22Rv1 (cell line): ENCODE data around the gene JPH3.

ENCODE experiments used
- ZFX ChIP-seq: fragments of 450-650 bp; IDR thresholded peaks from 2 replicates; pipeline ENCODE4 v1.6.1; 2017; ENCODE audit warnings: antibody characterized with exemption, borderline replicate concordance
- TF ChIP-seq, protein P1 (sequence below): fragments of 450-650 bp; IDR thresholded peaks from 2 replicates; pipeline ENCODE4 v1.5.1; 2017; ENCODE audit warnings: mild to moderate bottlenecking

DNA sequence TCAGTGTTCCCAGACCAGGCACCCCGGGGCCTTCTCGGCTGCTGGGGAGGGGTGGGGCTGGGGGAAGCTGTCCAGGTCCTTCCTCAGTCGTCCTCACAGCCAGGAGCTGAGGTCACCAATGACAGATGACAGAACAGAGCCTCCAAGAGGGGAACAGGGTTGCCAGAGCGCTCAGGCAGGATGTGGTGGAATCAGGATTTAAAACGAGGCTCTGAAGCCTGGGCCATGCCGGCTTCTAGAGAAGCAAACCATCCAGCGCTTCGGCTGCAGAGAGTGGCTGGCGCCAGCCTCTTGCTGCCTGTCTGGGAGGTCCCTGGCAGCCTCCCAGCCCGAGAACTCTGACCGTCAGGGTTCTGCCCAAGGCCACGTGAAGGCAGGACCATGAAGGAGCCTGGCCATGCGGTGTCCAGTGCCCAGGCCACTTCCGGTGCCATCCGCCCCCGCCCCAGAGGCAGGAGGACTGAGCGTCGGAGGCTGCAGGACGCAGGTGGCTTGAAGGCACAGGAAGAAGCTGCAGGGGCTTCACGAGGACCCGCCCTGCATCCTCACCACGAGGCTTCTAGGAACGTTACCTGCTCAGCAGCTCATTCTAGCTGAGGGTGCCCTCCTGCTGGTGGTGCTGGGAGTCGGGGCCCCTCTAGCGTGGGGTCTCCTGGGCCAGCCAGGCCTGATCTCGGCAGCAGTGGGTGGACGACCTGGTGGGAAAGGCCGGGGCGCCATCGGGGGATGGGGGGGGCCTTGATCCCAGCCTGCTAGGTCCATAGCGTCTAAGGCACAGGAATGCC is 85.0 kb downstream of the JPH3 start:
- TF ChIP-seq, protein P1, sequence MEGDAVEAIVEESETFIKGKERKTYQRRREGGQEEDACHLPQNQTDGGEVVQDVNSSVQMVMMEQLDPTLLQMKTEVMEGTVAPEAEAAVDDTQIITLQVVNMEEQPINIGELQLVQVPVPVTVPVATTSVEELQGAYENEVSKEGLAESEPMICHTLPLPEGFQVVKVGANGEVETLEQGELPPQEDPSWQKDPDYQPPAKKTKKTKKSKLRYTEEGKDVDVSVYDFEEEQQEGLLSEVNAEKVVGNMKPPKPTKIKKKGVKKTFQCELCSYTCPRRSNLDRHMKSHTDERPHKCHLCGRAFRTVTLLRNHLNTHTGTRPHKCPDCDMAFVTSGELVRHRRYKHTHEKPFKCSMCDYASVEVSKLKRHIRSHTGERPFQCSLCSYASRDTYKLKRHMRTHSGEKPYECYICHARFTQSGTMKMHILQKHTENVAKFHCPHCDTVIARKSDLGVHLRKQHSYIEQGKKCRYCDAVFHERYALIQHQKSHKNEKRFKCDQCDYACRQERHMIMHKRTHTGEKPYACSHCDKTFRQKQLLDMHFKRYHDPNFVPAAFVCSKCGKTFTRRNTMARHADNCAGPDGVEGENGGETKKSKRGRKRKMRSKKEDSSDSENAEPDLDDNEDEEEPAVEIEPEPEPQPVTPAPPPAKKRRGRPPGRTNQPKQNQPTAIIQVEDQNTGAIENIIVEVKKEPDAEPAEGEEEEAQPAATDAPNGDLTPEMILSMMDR: no peak
- TF ChIP-seq ZFX: no peak
